Osteoblast (primary cell): ENCODE results near the gene GLYR1. TPM values are rescaled to one million over a fixed set of nuclear protein-coding genes. Genes with fewer than 3 reads are reported as not detected.

Experiments used
- DNase-seq: peaks from one replicate; pipeline ENCODE4 v3.0.0; 2011; ENCODE audit warnings: low spot score, mixed read lengths; ENCODE audit not compliant: insufficient read length; ENCODE audit errors: missing footprints
- H2AFZ ChIP-seq: 2 replicates; pipeline ENCODE4 v1.6.0; 2011; ENCODE audit warnings: mild to moderate bottlenecking, low read length
- H3K27ac ChIP-seq: 2 replicates; pipeline ENCODE4 v1.5.1; 2011; ENCODE audit warnings: mild to moderate bottlenecking, low read depth, low read length, moderate library complexity
- H3K27me3 ChIP-seq: 2 replicates; pipeline ENCODE4 v1.6.0; 2012; ENCODE audit warnings: mild to moderate bottlenecking, control low read depth, inconsistent platforms, low read length, moderate library complexity; ENCODE audit not compliant: insufficient read depth
- H3K36me3 ChIP-seq: 2 replicates; pipeline ENCODE4 v1.5.1; 2011; ENCODE audit warnings: mild to moderate bottlenecking, low read length, control low read depth, moderate library complexity; ENCODE audit not compliant: insufficient read depth
- H3K4me1 ChIP-seq: 2 replicates; pipeline ENCODE4 v1.5.1; 2011; ENCODE audit warnings: mild to moderate bottlenecking, low read length, control low read depth, moderate library complexity; ENCODE audit not compliant: insufficient read depth
- H3K4me2 ChIP-seq: 2 replicates; pipeline ENCODE4 v1.6.0; 2011; ENCODE audit warnings: mild to moderate bottlenecking, low read length; ENCODE audit not compliant: insufficient read depth
- H3K4me3 ChIP-seq: fragments of 200-600 bp; sonication (generic); 3 replicates; pipeline ENCODE4 v1.5.1; 2012; ENCODE audit warnings: mild to moderate bottlenecking, low read length, inconsistent platforms; ENCODE audit not compliant: insufficient read depth
- H3K79me2 ChIP-seq: 2 replicates; pipeline ENCODE4 v1.6.0; 2012; ENCODE audit warnings: mild to moderate bottlenecking, low read length, control low read depth, inconsistent platforms; ENCODE audit not compliant: insufficient read depth
- H3K9me3 ChIP-seq: 2 replicates; pipeline ENCODE4 v1.5.1; 2011; ENCODE audit warnings: low read depth, low read length, control low read depth
- H4K20me1 ChIP-seq: 2 replicates; pipeline ENCODE4 v1.6.0; 2012; ENCODE audit warnings: mild to moderate bottlenecking, low read length, control low read depth; ENCODE audit not compliant: insufficient read depth
- CTCF ChIP-seq: IDR thresholded peaks from 2 replicates; pipeline ENCODE4 v1.5.1; 2011; ENCODE audit warnings: mild to moderate bottlenecking, low read depth, low read length, moderate library complexity; ENCODE audit errors: extremely low read depth
- total RNA-seq: library from RNA; depleted of rRNA; stranded (reverse); fragments of >200 nt; gene quantifications from 2 replicates; pipeline ENCODE4 v1.2.3, GENCODE V29; 2012

The GLYR1 gene
- total RNA-seq, 1 donor, result 48.1 TPM

GRCh38 chr16:4795181-4795827 lies 51.8 kb downstream of the GLYR1 start, which contains the start of gene SMIM22:
TSS of gene SMIM22 (plus strand) at chr16:4795369. CDS start at chr16:4795735, 366 bp downstream.
- Histone ChIP-seq H3K27ac (no peak within 1 kb of the TSS), H3K4me2 (no peak within 1 kb of the TSS), H3K79me2 (no peaks in the 10 kb centered on the region), H3K4me1 (no peaks in the 10 kb centered on the region), H3K4me3 (no peak within 1 kb of the TSS), H4K20me1 (no peaks in the 10 kb centered on the region), H3K27me3 (no peaks in the 10 kb centered on the region), H3K9me3 (no peaks in the 10 kb centered on the region), H2AFZ (no peak within 1 kb of the TSS), H3K36me3 (no peaks in the 10 kb centered on the region)
- no peak for TF ChIP-seq CTCF
- peak; percentile 76 for DNase-seq

GRCh38 chr16:4792951-4793513 lies 54.1 kb downstream of the GLYR1 start:
- no peak overlapping the region for H3K27ac ChIP-seq
- H3K36me3 ChIP-seq, result no peaks in the 10 kb centered on the region

GRCh38 chr16:4790871-4791270 lies 56.2 kb downstream of the GLYR1 start:
- no peaks in the 10 kb centered on the region for H3K27me3 ChIP-seq
- no peaks in the 10 kb centered on the region for H3K36me3 ChIP-seq
- no peak overlapping the region for H2AFZ ChIP-seq
- H3K27ac ChIP-seq, result no peak overlapping the region
- TF ChIP-seq CTCF, result no peak
- no peaks in the 10 kb centered on the region for H3K79me2 ChIP-seq
- H3K4me1 ChIP-seq, result no peaks in the 10 kb centered on the region
- H3K4me3 ChIP-seq, result no peak overlapping the region
- peak; percentile 54 for DNase-seq
- no peaks in the 10 kb centered on the region for H4K20me1 ChIP-seq
- no peak overlapping the region for H3K4me2 ChIP-seq
- H3K9me3 ChIP-seq, result no peaks in the 10 kb centered on the region

More at GRCh38 chr16:4792951-4793513, 54.1 kb downstream of the GLYR1 start:
- Histone ChIP-seq H2AFZ (no peak overlapping the region), H3K4me1 (no peaks in the 10 kb centered on the region), H3K4me3 (no peak overlapping the region), H3K4me2 (no peak overlapping the region), H3K27me3 (no peaks in the 10 kb centered on the region), H3K79me2 (no peaks in the 10 kb centered on the region), H3K9me3 (no peaks in the 10 kb centered on the region), H4K20me1 (no peaks in the 10 kb centered on the region)
- DNase-seq, result peak; percentile 46
- TF ChIP-seq CTCF, result no peak

GRCh38 chr16:4790261-4790660 lies 56.8 kb downstream of the GLYR1 start:
- Histone ChIP-seq H3K79me2 (no peaks in the 10 kb centered on the region), H3K9me3 (no peaks in the 10 kb centered on the region), H2AFZ (no peak overlapping the region), H3K4me1 (no peaks in the 10 kb centered on the region), H3K27me3 (no peaks in the 10 kb centered on the region), H3K36me3 (no peaks in the 10 kb centered on the region), H3K4me3 (no peak overlapping the region), H3K4me2 (no peak overlapping the region), H4K20me1 (no peaks in the 10 kb centered on the region), H3K27ac (no peak overlapping the region)
- peak; percentile 54 for DNase-seq
- no peak for TF ChIP-seq CTCF
